Tibial nerve (tissue), 3 donors: Measurements from ENCODE around the gene CDHR1.
"Not testable (repeated sequence)": the region's sequence is repeated elsewhere in the genome, so short reads cannot be mapped to it uniquely, and the experiment has no call there.

Experiments used
- POLR2A ChIP-seq, 2 donors: fragments of 450-650 bp; IDR thresholded peaks; one replicate each; pipeline ENCODE4 v1.6.1; 2017; ENCODE audit warnings: antibody characterized with exemption in 2 of 2, mild to moderate bottlenecking in 2 of 2, moderate library complexity in 2 of 2
- TF ChIP-seq, protein P1 (sequence below), 5 experiments: fragments of 200-600 bp in 3 of 5; fragments of 450-650 bp in 2 of 5; sonication (generic) in 3 of 5; IDR thresholded peaks; one replicate each; pipeline ENCODE4 v1.5.1; 2016 to 2019; ENCODE audit warnings: antibody characterized with exemption in 5 of 5, mild to moderate bottlenecking in 3 of 5, moderate library complexity in 2 of 5

DNA sequence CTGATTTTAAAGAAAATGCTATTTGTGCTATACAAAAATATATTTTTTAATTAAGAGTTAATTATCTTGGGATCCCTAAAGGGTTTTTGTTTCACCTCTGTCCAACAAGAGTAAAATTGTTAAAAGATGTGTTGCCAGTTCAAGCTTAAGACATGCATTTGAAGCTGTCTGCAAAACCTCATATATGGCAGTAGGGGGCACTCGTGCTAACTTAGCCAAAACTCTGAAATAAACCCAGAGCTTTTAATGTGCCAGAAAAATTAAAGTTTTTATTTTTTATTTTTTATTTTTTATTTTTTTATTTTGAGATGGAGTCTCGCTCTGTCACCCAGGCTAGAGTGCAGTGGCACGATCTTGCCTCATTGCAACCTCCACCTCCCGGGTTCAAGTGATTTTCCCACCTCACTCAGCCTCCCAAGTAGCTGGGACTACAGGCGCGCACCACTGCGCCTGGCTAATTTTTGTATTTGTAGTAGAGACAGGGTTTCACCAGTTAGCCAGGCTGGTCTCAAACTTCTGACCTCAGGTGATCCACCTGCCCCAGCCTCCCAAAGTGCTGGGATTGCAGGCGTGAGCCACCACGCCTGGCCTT, 46.2 kb upstream of the CDHR1 start:
- TF ChIP-seq, protein P1, sequence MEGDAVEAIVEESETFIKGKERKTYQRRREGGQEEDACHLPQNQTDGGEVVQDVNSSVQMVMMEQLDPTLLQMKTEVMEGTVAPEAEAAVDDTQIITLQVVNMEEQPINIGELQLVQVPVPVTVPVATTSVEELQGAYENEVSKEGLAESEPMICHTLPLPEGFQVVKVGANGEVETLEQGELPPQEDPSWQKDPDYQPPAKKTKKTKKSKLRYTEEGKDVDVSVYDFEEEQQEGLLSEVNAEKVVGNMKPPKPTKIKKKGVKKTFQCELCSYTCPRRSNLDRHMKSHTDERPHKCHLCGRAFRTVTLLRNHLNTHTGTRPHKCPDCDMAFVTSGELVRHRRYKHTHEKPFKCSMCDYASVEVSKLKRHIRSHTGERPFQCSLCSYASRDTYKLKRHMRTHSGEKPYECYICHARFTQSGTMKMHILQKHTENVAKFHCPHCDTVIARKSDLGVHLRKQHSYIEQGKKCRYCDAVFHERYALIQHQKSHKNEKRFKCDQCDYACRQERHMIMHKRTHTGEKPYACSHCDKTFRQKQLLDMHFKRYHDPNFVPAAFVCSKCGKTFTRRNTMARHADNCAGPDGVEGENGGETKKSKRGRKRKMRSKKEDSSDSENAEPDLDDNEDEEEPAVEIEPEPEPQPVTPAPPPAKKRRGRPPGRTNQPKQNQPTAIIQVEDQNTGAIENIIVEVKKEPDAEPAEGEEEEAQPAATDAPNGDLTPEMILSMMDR (IDR thresholded peaks at IDR 0.05): peak; percentile 28 to 73 (median 56)
- not testable (repeated sequence) for TF ChIP-seq POLR2A (IDR thresholded peaks at IDR 0.05)
